Stimulated activated CD4-positive, alpha-beta T cell treated with anti-CD3 and anti-CD28 coated beads, Interleukin-15, amount 100 ng/mL, for 48 hours (primary cell): Measurements from ENCODE around the gene DAPK1.

ENCODE experiments used
- DNase-seq, 2 donors: peaks; one replicate each; pipeline ENCODE4 v3.0.0-alpha.2; 2020; ENCODE audit warnings: low read depth in 2 of 2

The DAPK1 gene

GRCh38 chr9:87593359-87593980 lies 95.8 kb downstream of the DAPK1 start:
- no peak for DNase-seq

- no peak for DNase-seq
Observed at GRCh38 chr9:87594194-87594593, 96.5 kb downstream of the DAPK1 start.

GRCh38 chr9:87594662-87595061 lies 97.0 kb downstream of the DAPK1 start:
- DNase-seq: no peak

- no peak for DNase-seq
Observed at GRCh38 chr9:87595610-87596009, 97.9 kb downstream of the DAPK1 start.

GRCh38 chr9:87596862-87597261 lies 99.2 kb downstream of the DAPK1 start:
- DNase-seq: no peak

- no peak for DNase-seq
Observed at GRCh38 chr9:87597710-87598443, 100.2 kb downstream of the DAPK1 start.

- DNase-seq: no peak
Observed at GRCh38 chr9:87599901-87600610, 102.4 kb downstream of the DAPK1 start.

GRCh38 chr9:87601176-87601575 lies 103.5 kb downstream of the DAPK1 start:
- no peak for DNase-seq

GRCh38 chr9:87601595-87601994 lies 103.9 kb downstream of the DAPK1 start:
- no peak for DNase-seq

- DNase-seq: no peak
Observed at GRCh38 chr9:87602933-87603643, 105.4 kb downstream of the DAPK1 start.

- DNase-seq: no peak
Observed at GRCh38 chr9:87603854-87604490, 106.3 kb downstream of the DAPK1 start.

GRCh38 chr9:87604886-87605588 lies 107.4 kb downstream of the DAPK1 start:
- no peak for DNase-seq

- DNase-seq: no peak
Observed at GRCh38 chr9:87605676-87606075, 108.0 kb downstream of the DAPK1 start.

- DNase-seq: no peak
Observed at GRCh38 chr9:87606841-87607521, 109.3 kb downstream of the DAPK1 start.

- no peak for DNase-seq
Observed at GRCh38 chr9:87607859-87608258, 110.2 kb downstream of the DAPK1 start.

- no peak for DNase-seq
Observed at GRCh38 chr9:87609002-87609401, 111.3 kb downstream of the DAPK1 start.

- no peak for DNase-seq
Observed at GRCh38 chr9:87609486-87609885, 111.8 kb downstream of the DAPK1 start.

GRCh38 chr9:87610200-87611155 lies 112.8 kb downstream of the DAPK1 start:
- DNase-seq: no peak

- DNase-seq: no peak
Observed at GRCh38 chr9:87611776-87612175, 114.1 kb downstream of the DAPK1 start.
